PFSK-1 (cell line): ENCODE data around the gene FTH1.

Experiments
- FOXP2 ChIP-seq: optimal IDR thresholded peaks from 2 replicates; pipeline ENCODE3; 2011; ENCODE audit warnings: borderline replicate concordance, control low read depth, inconsistent platforms; ENCODE audit not compliant: insufficient read depth; ENCODE audit errors: extremely low read length, extremely low read depth
- POLR2AphosphoS5 ChIP-seq: IDR thresholded peaks from 2 replicates; pipeline ENCODE4 v1.6.1; 2012; ENCODE audit warnings: low read depth, mild to moderate bottlenecking, control low read depth, low read length, moderate library complexity
- SIN3A ChIP-seq: IDR thresholded peaks from 2 replicates; pipeline ENCODE4 v1.6.1; 2012; ENCODE audit warnings: mild to moderate bottlenecking, low read length, moderate library complexity, borderline replicate concordance; ENCODE audit not compliant: insufficient read depth
- TAF1 ChIP-seq: IDR thresholded peaks from 2 replicates; pipeline ENCODE4 v1.6.1; 2012; ENCODE audit warnings: low read length, control low read depth, borderline replicate concordance; ENCODE audit not compliant: insufficient read depth
- TF ChIP-seq, protein P1 (sequence below), 2 experiments: IDR thresholded peaks; 2 replicates each; pipeline versions ENCODE4 v1.6.1 to v1.8.0; 2011 to 2012; ENCODE audit warnings: low read depth in 2 of 2, low read length in 2 of 2, control low read depth in 1 of 2, inconsistent platforms in 1 of 2, mild to moderate bottlenecking in 1 of 2, moderate library complexity in 1 of 2; ENCODE audit not compliant: insufficient read depth in 1 of 2

DNA sequence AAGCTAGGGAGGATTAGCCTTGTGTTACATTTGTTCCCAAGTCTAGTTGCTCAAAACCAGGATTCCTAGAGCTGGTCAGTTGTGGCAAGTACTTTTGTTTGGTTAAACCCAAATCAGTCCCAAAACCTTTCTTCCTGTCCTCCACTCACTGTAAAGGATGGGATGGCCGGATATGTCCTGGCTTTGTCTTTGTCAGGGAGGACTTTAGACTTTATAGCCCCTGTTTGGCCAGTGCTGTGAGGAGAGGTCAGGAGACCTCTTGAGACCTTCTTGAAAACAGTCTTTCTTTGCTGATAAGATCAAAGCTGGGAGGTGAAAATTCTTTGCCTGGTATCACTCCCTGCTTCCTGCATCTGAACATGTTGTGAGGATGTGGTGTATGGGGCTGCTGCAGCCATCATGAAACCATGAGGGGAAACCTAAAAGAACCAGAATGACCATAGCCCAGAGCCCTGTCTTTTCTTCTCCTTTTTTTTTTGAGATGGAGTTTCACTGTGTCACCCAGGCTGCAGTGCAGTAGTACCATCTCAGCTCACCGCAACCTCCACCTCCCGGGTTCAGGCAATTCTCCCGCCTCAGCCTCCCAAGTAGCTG, 43.6 kb upstream of the FTH1 start:
- TF ChIP-seq POLR2AphosphoS5 (no peak), TAF1 (no peak), SIN3A (no peak), FOXP2 (no peak)
- TF ChIP-seq, protein P1, sequence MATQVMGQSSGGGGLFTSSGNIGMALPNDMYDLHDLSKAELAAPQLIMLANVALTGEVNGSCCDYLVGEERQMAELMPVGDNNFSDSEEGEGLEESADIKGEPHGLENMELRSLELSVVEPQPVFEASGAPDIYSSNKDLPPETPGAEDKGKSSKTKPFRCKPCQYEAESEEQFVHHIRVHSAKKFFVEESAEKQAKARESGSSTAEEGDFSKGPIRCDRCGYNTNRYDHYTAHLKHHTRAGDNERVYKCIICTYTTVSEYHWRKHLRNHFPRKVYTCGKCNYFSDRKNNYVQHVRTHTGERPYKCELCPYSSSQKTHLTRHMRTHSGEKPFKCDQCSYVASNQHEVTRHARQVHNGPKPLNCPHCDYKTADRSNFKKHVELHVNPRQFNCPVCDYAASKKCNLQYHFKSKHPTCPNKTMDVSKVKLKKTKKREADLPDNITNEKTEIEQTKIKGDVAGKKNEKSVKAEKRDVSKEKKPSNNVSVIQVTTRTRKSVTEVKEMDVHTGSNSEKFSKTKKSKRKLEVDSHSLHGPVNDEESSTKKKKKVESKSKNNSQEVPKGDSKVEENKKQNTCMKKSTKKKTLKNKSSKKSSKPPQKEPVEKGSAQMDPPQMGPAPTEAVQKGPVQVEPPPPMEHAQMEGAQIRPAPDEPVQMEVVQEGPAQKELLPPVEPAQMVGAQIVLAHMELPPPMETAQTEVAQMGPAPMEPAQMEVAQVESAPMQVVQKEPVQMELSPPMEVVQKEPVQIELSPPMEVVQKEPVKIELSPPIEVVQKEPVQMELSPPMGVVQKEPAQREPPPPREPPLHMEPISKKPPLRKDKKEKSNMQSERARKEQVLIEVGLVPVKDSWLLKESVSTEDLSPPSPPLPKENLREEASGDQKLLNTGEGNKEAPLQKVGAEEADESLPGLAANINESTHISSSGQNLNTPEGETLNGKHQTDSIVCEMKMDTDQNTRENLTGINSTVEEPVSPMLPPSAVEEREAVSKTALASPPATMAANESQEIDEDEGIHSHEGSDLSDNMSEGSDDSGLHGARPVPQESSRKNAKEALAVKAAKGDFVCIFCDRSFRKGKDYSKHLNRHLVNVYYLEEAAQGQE (IDR thresholded peaks at IDR 0.05; ENCODE audit: insufficient read depth in 1 of 2, low read depth in 2 of 2, low read length in 2 of 2), result no peak
